H1 (cell line): ENCODE data around the gene RENBP. TPM values are rescaled to one million over a fixed set of nuclear protein-coding genes. Genes with fewer than 3 reads are reported as not detected.

Experiments
- CTCF ChIA-PET: fragments of 300-600 bp; sonication (Branson Sonifier 250); formaldehyde crosslinking; loops from one replicate; lab custom pipeline; 2021; ENCODE audit not compliant: partially characterized antibody; lab: Charles Lee
- POLR2A ChIA-PET: fragments of 300-600 bp; sonication (Branson Sonifier 250); formaldehyde crosslinking; loops from one replicate; lab custom pipeline; 2021; ENCODE audit warnings: inconsistent platforms; ENCODE audit not compliant: partially characterized antibody; lab: Charles Lee
- DNase-seq, 2 experiments: peaks; one replicate each; pipeline versions ENCODE4 v3.0.0 to v3.0.0-alpha.2; 2010 to 2022; ENCODE audit warnings: low spot score in 2 of 2, low read depth in 1 of 2, mixed read lengths in 1 of 2
- FAIRE-seq: peaks from 2 replicates; lab custom pipeline; 2011; peaks lifted over from hg19 to GRCh38; lab: Jason Lieb, UNC
- H2AFZ ChIP-seq: 2 replicates; pipeline ENCODE4 v1.8.1; 2012; ENCODE audit warnings: low read length, inconsistent platforms
- H2AK5ac ChIP-seq: 2 replicates; pipeline ENCODE4 v1.6.1; 2013; ENCODE audit warnings: low read depth, low read length
- H2BK120ac ChIP-seq: replicated peaks from 2 replicates; pipeline ENCODE3; 2013; ENCODE audit warnings: low read depth, low read length, inconsistent platforms
- H2BK12ac ChIP-seq: 2 replicates; pipeline ENCODE4 v1.6.1; 2013; ENCODE audit warnings: low read depth, low read length
- H2BK15ac ChIP-seq: 2 replicates; pipeline ENCODE4 v1.6.1; 2013; ENCODE audit warnings: low read length
- H2BK20ac ChIP-seq: 2 replicates; pipeline ENCODE4 v1.6.1; 2013; ENCODE audit warnings: low read length
- H2BK5ac ChIP-seq: 2 replicates; pipeline ENCODE4 v1.6.1; 2013; ENCODE audit warnings: low read depth, low read length
- H3K14ac ChIP-seq: 2 replicates; pipeline ENCODE4 v1.6.1; 2013; ENCODE audit warnings: inconsistent platforms; ENCODE audit not compliant: insufficient read length
- H3K18ac ChIP-seq: 2 replicates; pipeline ENCODE4 v1.6.1; 2013; ENCODE audit warnings: low read length; ENCODE audit errors: extremely low read depth
- H3K23ac ChIP-seq: 2 replicates; pipeline ENCODE4 v1.6.1; 2013; ENCODE audit warnings: inconsistent platforms; ENCODE audit not compliant: insufficient read length
- H3K23me2 ChIP-seq: 2 replicates; pipeline ENCODE4 v1.6.1; 2013; ENCODE audit warnings: low read depth, low read length
- H3K27ac ChIP-seq: 2 replicates; pipeline ENCODE4 v1.6.1; 2011; ENCODE audit warnings: low read depth, low read length, inconsistent platforms
- H3K27me3 ChIP-seq, 4 experiments: replicated peaks in 1 of 4; 1 replicate in 1 of 4; 2 replicates in 3 of 4; pipeline versions ENCODE4 v1.6.1 to v1.8.1; 2011 to 2013; ENCODE audit warnings: low read length in 3 of 4, mild to moderate bottlenecking in 3 of 4, inconsistent platforms in 2 of 4, mixed read lengths in 2 of 4, moderate library complexity in 1 of 4; ENCODE audit not compliant: control insufficient read depth in 3 of 4, insufficient read depth in 3 of 4; ENCODE audit errors: extremely low read depth in 1 of 4
- H3K36me3 ChIP-seq, 4 experiments: 2 replicates each; pipeline versions ENCODE4 v1.6.1 to v1.8.1; 2011 to 2013; ENCODE audit warnings: mild to moderate bottlenecking in 4 of 4, low read length in 3 of 4, moderate library complexity in 2 of 4, control low read depth in 1 of 4, inconsistent platforms in 1 of 4; ENCODE audit not compliant: insufficient read depth in 4 of 4, control insufficient read depth in 2 of 4
- H3K4ac ChIP-seq: replicated peaks from 2 replicates; pipeline ENCODE3; 2013; ENCODE audit warnings: low read length, low read depth, mixed read lengths, inconsistent platforms; ENCODE audit not compliant: insufficient read length
- H3K4me1 ChIP-seq, 4 experiments: replicated peaks in 1 of 4; 1 replicate in 1 of 4; 2 replicates in 3 of 4; pipeline versions ENCODE4 v1.6.1 to v1.8.1; 2011 to 2013; ENCODE audit warnings: low read length in 3 of 4, inconsistent platforms in 2 of 4, mixed read lengths in 1 of 4; ENCODE audit not compliant: insufficient read depth in 4 of 4, control insufficient read depth in 3 of 4
- H3K4me2 ChIP-seq, 2 experiments: 2 replicates each; pipeline versions ENCODE4 v1.6.1 to v1.8.1; 2011 to 2013; ENCODE audit warnings: low read depth in 2 of 2, low read length in 2 of 2, control low read depth in 1 of 2, inconsistent platforms in 1 of 2, mild to moderate bottlenecking in 1 of 2; ENCODE audit not compliant: insufficient read depth in 1 of 2
- H3K4me3 ChIP-seq, 4 experiments: fragments of 200-600, 300-600 bp in 1 of 4; sonication (generic), shearing (Covaris generic), sonication (Bioruptor Twin) in 1 of 4; 2 replicates each; pipeline versions ENCODE4 v1.5.1 to v1.8.1; 2011 to 2016; ENCODE audit warnings: low read length in 4 of 4, low read depth in 3 of 4, control low read depth in 2 of 4, inconsistent platforms in 2 of 4, mild to moderate bottlenecking in 2 of 4, mixed read lengths in 1 of 4, moderate library complexity in 1 of 4; ENCODE audit not compliant: insufficient read depth in 2 of 4; ENCODE audit errors: extremely low read depth in 1 of 4
- H3K56ac ChIP-seq: replicated peaks from 2 replicates; pipeline ENCODE3; 2013; ENCODE audit warnings: low read depth, mild to moderate bottlenecking, mixed read lengths, low read length, inconsistent platforms; ENCODE audit not compliant: insufficient read length
- H3K79me1 ChIP-seq: 2 replicates; pipeline ENCODE4 v1.6.1; 2013; ENCODE audit warnings: low read depth, low read length, control low read depth
- H3K79me2 ChIP-seq, 2 experiments: 2 replicates each; pipeline versions ENCODE4 v1.6.1 to v1.8.1; 2012 to 2013; ENCODE audit warnings: low read length in 2 of 2, mild to moderate bottlenecking in 2 of 2, inconsistent platforms in 1 of 2; ENCODE audit not compliant: insufficient read depth in 2 of 2, control insufficient read depth in 1 of 2
- H3K9ac ChIP-seq, 4 experiments: replicated peaks in 1 of 4; 1 replicate in 1 of 4; 2 replicates in 3 of 4; pipeline versions ENCODE4 v1.6.1 to v1.8.1; 2011 to 2013; ENCODE audit warnings: low read depth in 3 of 4, low read length in 3 of 4, control low read depth in 2 of 4, mild to moderate bottlenecking in 2 of 4, moderate library complexity in 2 of 4, inconsistent platforms in 1 of 4; ENCODE audit errors: extremely low read depth in 1 of 4
- H3K9me3 ChIP-seq, 2 experiments: 2 replicates each; pipeline versions ENCODE4 v1.6.1 to v1.8.1; 2012 to 2013; ENCODE audit warnings: mild to moderate bottlenecking in 2 of 2, moderate library complexity in 2 of 2, control low read depth in 1 of 2, inconsistent platforms in 1 of 2, low read depth in 1 of 2, low read length in 1 of 2, mixed read lengths in 1 of 2; ENCODE audit not compliant: insufficient read depth in 2 of 2
- H4K20me1 ChIP-seq, 2 experiments: replicated peaks in 1 of 2; 2 replicates each; pipeline versions ENCODE3 to v1.8.1; 2011 to 2013; ENCODE audit warnings: inconsistent platforms in 2 of 2, low read length in 2 of 2, mild to moderate bottlenecking in 1 of 2; ENCODE audit not compliant: insufficient read depth in 2 of 2, control insufficient read depth in 1 of 2
- H4K5ac ChIP-seq: 2 replicates; pipeline ENCODE4 v1.6.1; 2013; ENCODE audit warnings: low read length, low read depth, mixed read lengths, inconsistent platforms; ENCODE audit not compliant: insufficient read length
- H4K8ac ChIP-seq: 2 replicates; pipeline ENCODE4 v1.8.0; 2013; ENCODE audit warnings: mild to moderate bottlenecking, moderate library complexity, low read length, inconsistent platforms; ENCODE audit not compliant: insufficient read depth; ENCODE audit errors: extremely low read depth
- H4K91ac ChIP-seq: replicated peaks from 2 replicates; pipeline ENCODE3; 2013; ENCODE audit warnings: low read length, mixed read lengths, inconsistent platforms; ENCODE audit not compliant: insufficient read length
- CBX8 ChIP-seq: fragments of 300-800, 300-1000 bp; sonication (generic); IDR thresholded peaks from 2 replicates; pipeline ENCODE4 v1.7.1; 2016; ENCODE audit warnings: low read depth, low read length, borderline replicate concordance
- CHD1 ChIP-seq: IDR thresholded peaks from 2 replicates; pipeline ENCODE4 v1.6.1; 2012; ENCODE audit warnings: low read depth, low read length, improper control_type of control experiment
- CTCF ChIP-seq, 3 experiments: IDR thresholded peaks; 1 replicate in 2 of 3; 2 replicates in 1 of 3; pipeline versions ENCODE4 v1.5.1 to v1.6.1; 2011; ENCODE audit warnings: low read length in 3 of 3, mild to moderate bottlenecking in 3 of 3, inconsistent platforms in 2 of 3, low read depth in 1 of 3, moderate library complexity in 1 of 3; ENCODE audit not compliant: insufficient read depth in 1 of 3; ENCODE audit errors: control extremely low read depth in 1 of 3
- KDM4A ChIP-seq: IDR thresholded peaks from one replicate; pipeline ENCODE4 v1.7.1; 2012; ENCODE audit warnings: low read depth, mild to moderate bottlenecking, moderate library complexity, low read length, inconsistent platforms; ENCODE audit not compliant: severe bottlenecking
- TAF1 ChIP-seq: IDR thresholded peaks from 2 replicates; pipeline ENCODE4 v1.6.1; 2011; ENCODE audit warnings: mild to moderate bottlenecking, low read depth, low read length
- whole genome bisulfite sequencing, 2 experiments: shearing (Covaris generic) in 1 of 2; methylation state at CpG; one replicate each; pipeline versions ENCODE4 v1.1.6 to v1.1.7; 2013 to 2015; ENCODE audit warnings: low lambda C conversion rate in 2 of 2, mixed read lengths in 2 of 2, inconsistent platforms in 1 of 2, low coverage in 1 of 2, missing lambda C conversion rate in 1 of 2; ENCODE audit not compliant: insufficient replicate concordance in 2 of 2, insufficient coverage in 1 of 2, insufficient read length in 1 of 2; ENCODE audit errors: extremely low coverage in 1 of 2, missing lambda C conversion rate in 1 of 2; 5-methylcytosine and 5-hydroxymethylcytosine counted together
- polyA plus RNA-seq, 7 experiments: library from polyadenylated mRNA; depleted of rRNA in 3 of 7; stranded (reverse) in 5 of 7; unstranded in 2 of 7; fragments of >200 nt in 5 of 7; fragments of 200-250 nt in 2 of 7; gene quantifications; 1 replicate in 5 of 7; 2 replicates in 1 of 7; 4 replicates in 1 of 7; pipeline versions ENCODE4 v1.2.1 to v1.2.3, GENCODE V29; 2011 to 2013; ENCODE audit warnings: missing spikeins in 2 of 7, mixed read lengths in 2 of 7
- total RNA-seq: library from RNA; stranded (reverse); fragmentation: NEBNext Ultra II Directional; extraction: Animal tissue kit (Norgen Biotek cat#: 25700); gene quantifications from 2 replicates; pipeline ENCODE4 v1.2.1, GENCODE V29; 2021

Gene RENBP
- total and polyA plus RNA-seq, 2 of the 8 experiments (the other 6 are each of a cell fraction or from before 2014, with no cell fraction given) = 12.4 to 21.8 TPM

GRCh38 chrX:153953892-153954557 is 9.6 kb upstream of the RENBP start:
- Histone ChIP-seq H2BK5ac (no peak overlapping the region), H3K23me2 (no peaks in the 10 kb centered on the region), H4K91ac (no peak overlapping the region), H4K20me1 (peaks cover 2 to 6% of the 10 kb centered on the region in 2 experiments), H3K23ac (no peak overlapping the region), H3K14ac (no peak overlapping the region), H3K56ac (no peak overlapping the region), H2BK120ac (no peak overlapping the region), H3K79me2 (no peaks in the 10 kb centered on the region), H3K4me1 (peaks cover 0 to 5% (median 0%) of the 10 kb centered on the region in 4 experiments; a peak in 1 of 7 replicates), H3K4me2 (no peak overlapping the region), H2BK15ac (no peak overlapping the region), H4K8ac (0 out of 2 replicates have a peak overlapping the region, but pooled peaks have one; percentile 5), H3K18ac (no peak overlapping the region), H4K5ac (no peak overlapping the region), H2AK5ac (no peak overlapping the region), H3K79me1 (no peaks in the 10 kb centered on the region), H2BK12ac (no peak overlapping the region), H3K36me3 (peaks cover 29 to 90% (median 59%) of the 10 kb centered on the region in 4 experiments; a peak in 7 of 8 replicates), H2BK20ac (no peak overlapping the region), H3K4me3 (no peak overlapping the region), H3K4ac (no peak overlapping the region), H3K27ac (no peak overlapping the region), H3K27me3 (no peaks in the 10 kb centered on the region), H3K9me3 (no peaks in the 10 kb centered on the region), H2AFZ (no peak overlapping the region), H3K9ac (no peak overlapping the region)
- DNase-seq = no peak
- ChIA-PET CTCF (interaction anchor here (0.6 to 11.1 kb wide), 5 partner anchors 9 to 111 kb away, joined by 3 to 272 read pairs (median 3); partner anchors contain the start of genes ARHGAP4 and NAA10), POLR2A (interaction anchor here (1.0 to 1.4 kb wide), 2 partner anchors 17 to 19 kb away, joined by 3 read pairs; partner anchors contain the start of genes HCFC1 and TMEM187)
- no peak for TF ChIP-seq TAF1
- TF ChIP-seq CHD1 = no peak
- no peak for TF ChIP-seq KDM4A
- no peak for TF ChIP-seq CBX8
- TF ChIP-seq CTCF (IDR thresholded peaks at IDR 0.05; ENCODE audit: control extremely low read depth in 1 of 3, insufficient read depth in 1 of 3, low read depth in 1 of 3, low read length in 3 of 3) = peak in 1 of 3 experiments; percentile 2; a peak in 1 of 4 replicates
- no peak for FAIRE-seq
- WGBS, 2 experiments = 97% methylated on average over 21 of the region's 33 CpGs; no CpG with 5 or more reads in 1 of the 2 experiments
